A549 treated with DMSO at 1 μM for 4 hours (cell line): ENCODE data around the gene MSI1. TPM values are rescaled to one million over a fixed set of nuclear protein-coding genes. Genes with fewer than 3 reads are reported as not detected.

Source experiments
- total RNA-seq: library from RNA; stranded (reverse); fragments of 200-300 nt; extraction: Qiagen RNA extraction; gene quantifications from 5 replicates; pipeline ENCODE4 v1.2.3, GENCODE V29; 2022; ENCODE audit warnings: low read depth

The MSI1 gene
- 0.92 to 1.7 TPM (median 1.3 TPM) in 5 replicates for total RNA-seq

DNA sequence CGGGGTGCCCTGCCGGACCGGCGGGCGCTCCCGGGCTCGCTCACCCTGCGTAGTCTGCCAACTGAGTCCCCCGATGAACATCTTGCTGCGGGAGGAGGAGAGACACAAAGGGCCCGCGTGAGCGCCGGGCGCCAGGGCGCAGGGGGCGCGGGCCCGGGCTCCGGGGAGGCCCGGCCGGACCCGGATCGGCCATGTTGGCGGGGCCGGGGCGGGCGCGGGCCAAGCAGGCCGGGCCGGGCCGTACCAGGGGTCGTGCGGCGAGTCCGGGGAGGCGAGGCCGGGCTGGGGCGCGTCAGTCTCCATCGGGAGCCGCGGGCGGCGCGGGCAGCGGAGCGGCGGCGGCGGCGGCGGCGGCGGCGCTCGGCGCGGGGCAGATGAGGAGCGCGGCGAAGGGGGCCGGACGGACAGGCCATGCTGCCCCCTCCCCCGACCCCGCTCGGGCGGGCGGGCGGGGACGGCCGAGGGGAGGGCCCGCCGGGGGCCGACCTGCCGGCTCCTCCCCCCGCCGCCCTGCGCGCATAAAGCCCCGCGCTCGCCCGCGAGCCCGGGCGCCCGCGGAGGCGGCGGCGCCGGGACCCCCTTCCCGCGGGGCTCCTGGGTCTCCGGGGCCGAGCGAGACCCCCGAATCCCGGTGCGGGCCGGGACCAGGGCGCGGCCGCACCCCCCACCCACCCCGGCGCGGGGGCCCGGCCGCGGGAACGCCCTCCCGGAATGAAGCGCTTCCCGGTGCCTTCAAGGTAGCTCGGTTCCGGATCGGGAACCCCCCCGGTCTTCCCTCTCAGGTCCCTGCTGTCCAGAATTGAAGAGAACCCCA lies at the start of gene MSI1:
MSI1 (minus strand) TSS at position 376 of the 814 bp plus-strand sequence; CDS start at position 303, 73 bp downstream.

DNA sequence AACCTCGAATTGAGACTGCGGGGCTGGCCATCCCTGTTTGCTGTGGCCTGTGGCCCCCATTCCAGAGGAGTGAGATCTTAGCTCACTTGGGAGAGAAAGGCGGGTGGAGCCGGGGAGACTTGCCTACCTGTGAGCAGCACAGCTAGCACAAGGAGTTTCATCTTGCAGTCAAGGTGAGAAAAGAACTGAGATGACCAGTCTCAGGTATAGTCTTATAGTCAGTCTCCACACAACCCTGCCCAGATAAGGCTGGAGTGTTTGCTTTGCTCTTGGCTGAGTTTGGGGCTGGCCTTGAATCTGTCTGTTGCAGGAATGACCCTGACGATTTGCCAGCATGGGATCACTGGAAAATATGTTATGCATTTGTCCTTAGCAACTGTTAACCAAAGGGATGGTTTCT lies 41.4 kb downstream of the MSI1 start, which contains the start of gene PLA2G1B:
PLA2G1B (minus strand) TSS at position 187 of the 400 bp plus-strand sequence; CDS start at position 161, 26 bp downstream.

DNA sequence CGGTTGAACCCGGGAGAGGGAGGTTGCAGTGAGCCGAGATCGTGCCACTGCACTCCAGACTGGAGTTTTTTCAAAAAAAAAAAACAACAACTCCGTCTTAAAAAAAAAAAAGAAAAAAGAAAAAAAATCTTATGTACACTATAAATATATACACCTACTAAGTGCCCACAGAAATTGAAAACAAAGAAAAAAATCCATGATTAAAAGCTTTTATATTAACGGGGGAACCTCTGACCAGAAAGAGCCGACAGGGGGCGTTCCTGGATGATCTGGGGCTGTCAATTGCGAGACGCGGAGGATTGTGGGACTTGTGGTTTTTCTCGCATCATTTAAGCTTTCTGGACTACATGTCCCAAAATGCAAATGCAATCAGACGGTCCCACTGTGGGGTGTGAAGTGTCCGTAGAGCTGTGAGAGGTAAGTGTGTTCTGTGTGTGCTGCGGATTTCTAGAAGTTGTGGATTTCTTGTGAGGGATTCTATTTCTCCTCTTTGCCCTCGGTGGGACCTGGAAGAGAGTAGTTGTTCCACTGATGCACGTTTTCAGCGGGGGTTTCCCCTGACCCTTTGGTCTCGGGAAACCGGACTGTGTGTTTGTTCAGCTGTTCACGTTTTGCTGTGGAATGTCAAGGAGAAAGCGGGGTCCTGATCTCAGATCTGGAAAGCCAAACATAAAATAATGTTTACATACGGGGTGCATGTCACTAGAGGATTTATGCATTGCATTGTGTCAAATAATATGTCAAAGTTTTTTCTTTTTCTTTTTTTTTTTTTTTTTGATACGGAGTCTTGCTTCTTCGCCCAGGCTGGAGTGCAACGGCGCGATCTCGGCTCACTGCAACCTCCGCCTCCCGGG lies 66.8 kb downstream of the MSI1 start, which contains the start of gene SIRT4:
SIRT4 (plus strand) TSS at position 360 of the 854 bp plus-strand sequence. CDS start 1,241 bp downstream, outside the sequence.

DNA sequence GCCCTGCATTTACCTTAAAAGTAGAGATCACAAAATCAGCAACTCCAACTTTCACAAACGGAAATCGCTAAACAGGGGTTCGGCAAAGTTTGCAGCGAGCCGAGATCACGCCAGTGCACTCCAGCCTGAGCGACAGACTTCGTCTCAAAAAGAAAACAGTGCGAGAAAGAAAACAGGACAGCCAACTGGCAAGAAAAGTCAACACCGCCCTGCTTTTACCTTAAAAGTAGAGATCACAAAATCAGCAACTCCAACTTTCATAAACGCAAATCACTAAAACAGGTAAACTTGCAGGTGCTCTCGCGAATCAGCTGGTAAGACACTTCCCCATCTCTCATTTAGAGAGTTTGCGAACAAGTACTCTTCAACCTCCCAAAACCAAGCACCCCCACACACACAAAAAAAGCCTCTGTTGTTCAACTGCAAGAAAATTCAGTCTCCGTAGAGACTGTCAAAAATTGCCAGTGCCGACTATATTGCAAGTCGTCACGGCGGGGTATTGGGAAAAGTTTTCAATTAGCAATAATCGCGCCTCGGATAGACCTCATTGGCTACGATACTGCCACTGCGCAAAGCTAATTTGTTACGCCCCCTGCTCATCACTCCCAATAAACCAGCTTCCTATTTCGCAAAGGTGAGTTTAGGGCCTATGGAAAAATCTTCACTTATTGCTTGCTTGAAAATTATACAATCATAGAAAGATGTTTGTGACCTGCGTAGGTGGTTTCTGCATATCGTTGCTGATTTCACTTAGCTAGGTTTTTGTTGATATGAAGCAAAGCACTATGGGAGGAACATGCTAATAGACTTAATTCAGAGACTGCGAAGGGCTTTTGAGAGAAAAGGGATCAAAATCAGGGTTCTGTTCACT lies 76.1 kb downstream of the MSI1 start, which contains the start of gene RNU4-1:
RNU4-1 (minus strand) TSS at position 577 of the 871 bp plus-strand sequence.

Other genes starting within 250 kb of the MSI1 start
- 42.2 to 66.7 TPM (median 61.5 TPM) in 5 replicates for gene GCN1, start 174.4 kb downstream of the MSI1 start, total RNA-seq
- gene RPLP0, start 168.1 kb downstream of the MSI1 start, total RNA-seq = 3,409 to 3,570 TPM (median 3,451 TPM) in 5 replicates
- 168 to 182 TPM (median 178 TPM) in 5 replicates for gene PXN, start 103.4 kb downstream of the MSI1 start, total RNA-seq
- 12.8 TPM in 1 of 5 replicates, not detected in the others for gene RNU4-2, start 77.3 kb downstream of the MSI1 start, total RNA-seq
- not detected in 5 replicates for gene RNU4-1, start 75.9 kb downstream of the MSI1 start, total RNA-seq
- 0.45 to 1.6 TPM (median 0.94 TPM) in 5 replicates for gene SIRT4, start 66.8 kb downstream of the MSI1 start, total RNA-seq
- not detected in 5 replicates for gene PLA2G1B, start 41.4 kb downstream of the MSI1 start, total RNA-seq
- 780 to 819 TPM (median 788 TPM) in 5 replicates for gene COX6A1, start 68.9 kb upstream of the MSI1 start, total RNA-seq
- gene TRIAP1, start 77.2 kb upstream of the MSI1 start, total RNA-seq = 70.8 to 85.1 TPM (median 80.4 TPM) in 5 replicates
- 20.4 to 29.3 TPM (median 26.5 TPM) in 5 replicates for gene GATC, start 77.3 kb upstream of the MSI1 start, total RNA-seq
- 174 to 227 TPM (median 219 TPM) in 5 replicates for gene SRSF9, start 100.6 kb upstream of the MSI1 start, total RNA-seq
- gene DYNLL1, start 126.9 kb upstream of the MSI1 start, total RNA-seq = 628 to 719 TPM (median 667 TPM) in 5 replicates
- gene COQ5, start 160.0 kb upstream of the MSI1 start, total RNA-seq = 27.4 to 29.6 TPM (median 27.9 TPM) in 5 replicates
- 96.8 to 114 TPM (median 106 TPM) in 5 replicates for gene RNF10, start 165.2 kb upstream of the MSI1 start, total RNA-seq
- gene POP5, start 212.2 kb upstream of the MSI1 start, total RNA-seq = 51.4 to 60.8 TPM (median 52.9 TPM) in 5 replicates